ENCODE data around the gene HMGCR. TPM values are rescaled to one million over a fixed set of nuclear protein-coding genes. Genes with fewer than 3 reads are reported as not detected.

HMGCR gene
- total RNA-seq, 1 experiment from 2014 or later, result 137 TPM

DNA sequence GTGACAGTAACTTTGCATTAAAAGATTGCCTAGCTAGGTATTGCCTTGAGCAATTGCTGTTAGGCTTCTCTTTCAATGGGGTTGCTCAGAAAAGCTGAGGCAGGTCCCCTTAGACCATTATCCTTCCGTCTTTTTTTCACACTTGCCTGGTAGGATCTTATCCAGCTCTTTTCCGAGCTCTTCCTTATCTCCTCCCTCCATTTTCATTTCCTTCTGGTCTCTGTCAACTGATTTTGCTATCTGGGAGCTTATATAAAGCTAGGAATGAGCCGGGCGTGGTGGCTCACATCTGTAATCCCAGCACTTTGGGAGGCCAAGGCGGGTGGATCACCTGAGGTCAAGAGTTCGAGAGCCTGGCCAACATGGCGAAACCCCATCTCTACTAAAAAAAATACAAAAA is 6.6 kb upstream of the HMGCR start:
- CTCF ChIA-PET, result interaction anchor here (2.2 kb wide), 1 partner anchor 280 kb away, joined by 7 read pairs; no protein-coding TSS in a partner anchor
- DNase-seq (ENCODE audit: low spot score), result no peak
- Mint-ChIP-seq H3K36me3 (0 out of 2 replicates have a peak, but pooled peaks cover 4% of the 10 kb centered on the region), H3K9me3 (peaks cover 5% of the 10 kb centered on the region; the same call in 1 of the 2 replicates), H3K27ac (no peak overlapping the region), H3K4me1 (peaks cover 1% of the 10 kb centered on the region; the same call in 1 of the 2 replicates), H3K27me3 (ENCODE audit: low read depth) (no peaks in the 10 kb centered on the region), H3K4me3 (no peak overlapping the region)
- POLR2A ChIA-PET, result no interaction called here
- TF ChIP-seq ZNF423 (CRISPR knock-in tag; IDR thresholded peaks at IDR 0.05) (no peak), ZBTB21 (CRISPR knock-in tag; IDR thresholded peaks at IDR 0.05; ENCODE audit: borderline replicate concordance) (no peak), FOXK1 (CRISPR knock-in tag; IDR thresholded peaks at IDR 0.05) (no peak), ZNF416 (CRISPR knock-in tag; IDR thresholded peaks at IDR 0.05) (no peak), JAZF1 (CRISPR knock-in tag; IDR thresholded peaks at IDR 0.05) (no peak), NR1H2 (CRISPR knock-in tag; IDR thresholded peaks at IDR 0.05) (no peak), SMAD3 (CRISPR knock-in tag; IDR thresholded peaks at IDR 0.05; ENCODE audit: borderline replicate concordance) (no peak), RELA (CRISPR knock-in tag; IDR thresholded peaks at IDR 0.05; ENCODE audit: borderline replicate concordance) (no peak), CREB1 (CRISPR knock-in tag; IDR thresholded peaks at IDR 0.05) (no peak), ZNF317 (CRISPR knock-in tag; IDR thresholded peaks at IDR 0.05; ENCODE audit: borderline replicate concordance, low read depth) (no peak)
- TF ChIP-seq, protein P1, sequence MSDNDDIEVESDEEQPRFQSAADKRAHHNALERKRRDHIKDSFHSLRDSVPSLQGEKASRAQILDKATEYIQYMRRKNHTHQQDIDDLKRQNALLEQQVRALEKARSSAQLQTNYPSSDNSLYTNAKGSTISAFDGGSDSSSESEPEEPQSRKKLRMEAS (CRISPR knock-in tag; IDR thresholded peaks at IDR 0.05), result no peak
- TF ChIP-seq, protein P2, sequence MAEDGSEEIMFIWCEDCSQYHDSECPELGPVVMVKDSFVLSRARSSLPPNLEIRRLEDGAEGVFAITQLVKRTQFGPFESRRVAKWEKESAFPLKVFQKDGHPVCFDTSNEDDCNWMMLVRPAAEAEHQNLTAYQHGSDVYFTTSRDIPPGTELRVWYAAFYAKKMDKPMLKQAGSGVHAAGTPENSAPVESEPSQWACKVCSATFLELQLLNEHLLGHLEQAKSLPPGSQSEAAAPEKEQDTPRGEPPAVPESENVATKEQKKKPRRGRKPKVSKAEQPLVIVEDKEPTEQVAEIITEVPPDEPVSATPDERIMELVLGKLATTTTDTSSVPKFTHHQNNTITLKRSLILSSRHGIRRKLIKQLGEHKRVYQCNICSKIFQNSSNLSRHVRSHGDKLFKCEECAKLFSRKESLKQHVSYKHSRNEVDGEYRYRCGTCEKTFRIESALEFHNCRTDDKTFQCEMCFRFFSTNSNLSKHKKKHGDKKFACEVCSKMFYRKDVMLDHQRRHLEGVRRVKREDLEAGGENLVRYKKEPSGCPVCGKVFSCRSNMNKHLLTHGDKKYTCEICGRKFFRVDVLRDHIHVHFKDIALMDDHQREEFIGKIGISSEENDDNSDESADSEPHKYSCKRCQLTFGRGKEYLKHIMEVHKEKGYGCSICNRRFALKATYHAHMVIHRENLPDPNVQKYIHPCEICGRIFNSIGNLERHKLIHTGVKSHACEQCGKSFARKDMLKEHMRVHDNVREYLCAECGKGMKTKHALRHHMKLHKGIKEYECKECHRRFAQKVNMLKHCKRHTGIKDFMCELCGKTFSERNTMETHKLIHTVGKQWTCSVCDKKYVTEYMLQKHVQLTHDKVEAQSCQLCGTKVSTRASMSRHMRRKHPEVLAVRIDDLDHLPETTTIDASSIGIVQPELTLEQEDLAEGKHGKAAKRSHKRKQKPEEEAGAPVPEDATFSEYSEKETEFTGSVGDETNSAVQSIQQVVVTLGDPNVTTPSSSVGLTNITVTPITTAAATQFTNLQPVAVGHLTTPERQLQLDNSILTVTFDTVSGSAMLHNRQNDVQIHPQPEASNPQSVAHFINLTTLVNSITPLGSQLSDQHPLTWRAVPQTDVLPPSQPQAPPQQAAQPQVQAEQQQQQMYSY (CRISPR knock-in tag; IDR thresholded peaks at IDR 0.05), result no peak
- TF ChIP-seq, protein P3, sequence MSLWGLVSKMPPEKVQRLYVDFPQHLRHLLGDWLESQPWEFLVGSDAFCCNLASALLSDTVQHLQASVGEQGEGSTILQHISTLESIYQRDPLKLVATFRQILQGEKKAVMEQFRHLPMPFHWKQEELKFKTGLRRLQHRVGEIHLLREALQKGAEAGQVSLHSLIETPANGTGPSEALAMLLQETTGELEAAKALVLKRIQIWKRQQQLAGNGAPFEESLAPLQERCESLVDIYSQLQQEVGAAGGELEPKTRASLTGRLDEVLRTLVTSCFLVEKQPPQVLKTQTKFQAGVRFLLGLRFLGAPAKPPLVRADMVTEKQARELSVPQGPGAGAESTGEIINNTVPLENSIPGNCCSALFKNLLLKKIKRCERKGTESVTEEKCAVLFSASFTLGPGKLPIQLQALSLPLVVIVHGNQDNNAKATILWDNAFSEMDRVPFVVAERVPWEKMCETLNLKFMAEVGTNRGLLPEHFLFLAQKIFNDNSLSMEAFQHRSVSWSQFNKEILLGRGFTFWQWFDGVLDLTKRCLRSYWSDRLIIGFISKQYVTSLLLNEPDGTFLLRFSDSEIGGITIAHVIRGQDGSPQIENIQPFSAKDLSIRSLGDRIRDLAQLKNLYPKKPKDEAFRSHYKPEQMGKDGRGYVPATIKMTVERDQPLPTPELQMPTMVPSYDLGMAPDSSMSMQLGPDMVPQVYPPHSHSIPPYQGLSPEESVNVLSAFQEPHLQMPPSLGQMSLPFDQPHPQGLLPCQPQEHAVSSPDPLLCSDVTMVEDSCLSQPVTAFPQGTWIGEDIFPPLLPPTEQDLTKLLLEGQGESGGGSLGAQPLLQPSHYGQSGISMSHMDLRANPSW (CRISPR knock-in tag; conservative IDR thresholded peaks at IDR 0.05; ENCODE audit: low read depth), result no peak
- TF ChIP-seq, protein P4, sequence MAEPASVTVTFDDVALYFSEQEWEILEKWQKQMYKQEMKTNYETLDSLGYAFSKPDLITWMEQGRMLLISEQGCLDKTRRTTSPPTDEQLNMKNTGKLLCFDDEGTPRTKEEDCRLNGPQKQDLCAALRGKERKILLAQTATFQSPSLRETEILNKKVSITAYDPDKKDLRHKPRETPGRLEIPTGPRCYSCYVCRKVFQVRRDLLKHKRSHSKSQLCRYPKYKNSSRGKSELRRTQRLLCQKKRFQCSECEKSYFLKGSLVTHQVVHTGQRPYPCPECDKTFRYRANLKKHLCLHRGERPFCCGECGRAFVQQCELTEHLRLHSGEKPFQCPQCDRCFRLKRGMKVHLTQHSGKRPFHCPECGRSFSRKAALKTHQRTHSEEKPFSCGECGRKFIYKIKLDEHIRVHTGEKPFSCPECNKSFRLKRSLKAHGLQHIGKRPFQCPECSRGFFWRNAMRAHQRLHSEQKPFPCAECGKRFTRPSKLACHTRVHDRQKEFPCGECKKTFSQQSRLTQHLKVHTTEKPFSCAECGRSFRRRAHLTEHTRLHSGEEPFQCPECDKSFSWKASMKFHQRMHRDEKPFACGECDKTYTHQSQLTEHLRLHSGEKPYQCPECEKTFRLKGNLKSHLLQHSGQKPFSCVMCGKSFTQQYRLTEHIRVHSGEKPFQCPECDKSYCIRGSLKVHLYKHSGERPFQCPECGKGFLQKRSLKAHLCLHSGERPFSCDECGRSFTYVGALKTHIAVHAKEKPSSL (CRISPR knock-in tag; conservative IDR thresholded peaks at IDR 0.05), result no peak
- TF ChIP-seq, protein P5, sequence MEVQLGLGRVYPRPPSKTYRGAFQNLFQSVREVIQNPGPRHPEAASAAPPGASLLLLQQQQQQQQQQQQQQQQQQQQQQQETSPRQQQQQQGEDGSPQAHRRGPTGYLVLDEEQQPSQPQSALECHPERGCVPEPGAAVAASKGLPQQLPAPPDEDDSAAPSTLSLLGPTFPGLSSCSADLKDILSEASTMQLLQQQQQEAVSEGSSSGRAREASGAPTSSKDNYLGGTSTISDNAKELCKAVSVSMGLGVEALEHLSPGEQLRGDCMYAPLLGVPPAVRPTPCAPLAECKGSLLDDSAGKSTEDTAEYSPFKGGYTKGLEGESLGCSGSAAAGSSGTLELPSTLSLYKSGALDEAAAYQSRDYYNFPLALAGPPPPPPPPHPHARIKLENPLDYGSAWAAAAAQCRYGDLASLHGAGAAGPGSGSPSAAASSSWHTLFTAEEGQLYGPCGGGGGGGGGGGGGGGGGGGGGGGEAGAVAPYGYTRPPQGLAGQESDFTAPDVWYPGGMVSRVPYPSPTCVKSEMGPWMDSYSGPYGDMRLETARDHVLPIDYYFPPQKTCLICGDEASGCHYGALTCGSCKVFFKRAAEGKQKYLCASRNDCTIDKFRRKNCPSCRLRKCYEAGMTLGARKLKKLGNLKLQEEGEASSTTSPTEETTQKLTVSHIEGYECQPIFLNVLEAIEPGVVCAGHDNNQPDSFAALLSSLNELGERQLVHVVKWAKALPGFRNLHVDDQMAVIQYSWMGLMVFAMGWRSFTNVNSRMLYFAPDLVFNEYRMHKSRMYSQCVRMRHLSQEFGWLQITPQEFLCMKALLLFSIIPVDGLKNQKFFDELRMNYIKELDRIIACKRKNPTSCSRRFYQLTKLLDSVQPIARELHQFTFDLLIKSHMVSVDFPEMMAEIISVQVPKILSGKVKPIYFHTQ (CRISPR knock-in tag; IDR thresholded peaks at IDR 0.05), result no peak
- no peak for ATAC-seq

Measured in WTC11 (cell line).